ENCODE results near the gene ZNF396.

The ZNF396 gene

GRCh38 chr18:35352778-35353177 lies 24.4 kb downstream of the ZNF396 start:
- no peak overlapping the region for H3K4me3 ChIP-seq (ENCODE audit: low read length)
- no peak for DNase-seq (ENCODE audit: low read depth)
- TF ChIP-seq CTCF (conservative IDR thresholded peaks at IDR 0.05; ENCODE audit: low read depth, low read length): no peak

GRCh38 chr18:35352283-35352682 lies 24.9 kb downstream of the ZNF396 start:
- no peak for DNase-seq (ENCODE audit: low read depth)
- no peak overlapping the region for H3K4me3 ChIP-seq (ENCODE audit: low read length)
- no peak for TF ChIP-seq CTCF (conservative IDR thresholded peaks at IDR 0.05; ENCODE audit: low read depth, low read length)

GRCh38 chr18:35348001-35348400 lies 29.1 kb downstream of the ZNF396 start:
- TF ChIP-seq CTCF (conservative IDR thresholded peaks at IDR 0.05; ENCODE audit: low read depth, low read length): no peak
- H3K4me3 ChIP-seq (ENCODE audit: low read length): no peak overlapping the region
- no peak for DNase-seq (ENCODE audit: low read depth)

- no peak overlapping the region for H3K4me3 ChIP-seq (ENCODE audit: low read length)
- TF ChIP-seq CTCF (conservative IDR thresholded peaks at IDR 0.05; ENCODE audit: low read depth, low read length): no peak
- no peak for DNase-seq (ENCODE audit: low read depth)
These were observed 31.2 kb downstream of the ZNF396 start for GRCh38 chr18:35345950-35346349.

GRCh38 chr18:35345460-35345921 lies 31.6 kb downstream of the ZNF396 start:
- peak overlapping the region; percentile 10 for H3K4me3 ChIP-seq (ENCODE audit: low read length)
- DNase-seq (ENCODE audit: low read depth): peak; percentile 34
- TF ChIP-seq CTCF (conservative IDR thresholded peaks at IDR 0.05; ENCODE audit: low read depth, low read length): no peak

- H3K4me3 ChIP-seq (ENCODE audit: low read length): peak overlapping the region; percentile 88
- TF ChIP-seq CTCF (conservative IDR thresholded peaks at IDR 0.05; ENCODE audit: low read depth, low read length): no peak
- DNase-seq (ENCODE audit: low read depth): no peak
These were observed 32.2 kb downstream of the ZNF396 start for GRCh38 chr18:35344736-35345459.
